Stimulated activated CD4-positive, alpha-beta T cell treated with anti-CD3 and anti-CD28 coated beads, Interleukin-15, amount 100 ng/mL, for 24 hours (primary cell): ENCODE results near the gene TMEM167A.

Experiments
- DNase-seq: peaks from one replicate; pipeline ENCODE4 v3.0.0-alpha.2; 2020

The TMEM167A gene

DNA sequence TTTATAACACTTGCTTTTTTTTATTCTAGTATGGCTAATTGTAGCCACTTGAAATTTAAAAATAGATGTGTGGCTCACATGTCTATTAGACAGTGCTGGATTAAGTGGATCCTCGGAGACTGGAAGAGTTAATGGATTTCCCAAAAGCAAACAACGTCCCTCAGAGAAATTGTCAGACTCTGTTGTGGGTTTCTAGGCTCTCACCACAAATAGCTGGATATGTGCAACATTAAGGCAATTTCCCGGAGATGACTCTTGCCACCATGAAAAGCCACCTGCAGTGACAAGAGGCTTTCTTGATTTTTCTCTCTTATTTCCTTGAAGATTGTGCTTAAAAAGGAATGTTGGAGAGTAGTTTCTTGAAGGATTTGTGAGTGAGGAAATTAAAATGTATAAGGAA is 43.2 kb downstream of the TMEM167A start:
- DNase-seq, result no peak

DNA sequence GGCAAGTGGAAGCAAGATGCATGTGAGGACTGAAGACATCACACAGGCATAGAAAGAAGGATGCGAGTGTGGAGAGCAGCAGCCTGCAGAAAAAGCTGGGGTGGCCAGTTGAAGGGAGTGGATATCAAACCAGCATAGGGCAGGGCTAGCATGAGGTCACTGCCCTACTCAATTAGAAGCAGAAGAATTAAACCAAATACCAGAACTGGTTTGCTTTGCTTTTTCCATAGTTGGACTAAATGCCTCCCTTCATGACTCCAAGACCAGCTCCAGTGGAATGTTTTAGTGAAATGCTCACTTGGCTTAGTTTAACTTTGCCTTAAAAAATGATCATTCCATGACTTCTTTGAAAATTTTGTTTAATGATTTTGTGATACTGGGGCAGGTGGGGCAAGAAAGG is 45.8 kb downstream of the TMEM167A start:
- no peak for DNase-seq

DNA sequence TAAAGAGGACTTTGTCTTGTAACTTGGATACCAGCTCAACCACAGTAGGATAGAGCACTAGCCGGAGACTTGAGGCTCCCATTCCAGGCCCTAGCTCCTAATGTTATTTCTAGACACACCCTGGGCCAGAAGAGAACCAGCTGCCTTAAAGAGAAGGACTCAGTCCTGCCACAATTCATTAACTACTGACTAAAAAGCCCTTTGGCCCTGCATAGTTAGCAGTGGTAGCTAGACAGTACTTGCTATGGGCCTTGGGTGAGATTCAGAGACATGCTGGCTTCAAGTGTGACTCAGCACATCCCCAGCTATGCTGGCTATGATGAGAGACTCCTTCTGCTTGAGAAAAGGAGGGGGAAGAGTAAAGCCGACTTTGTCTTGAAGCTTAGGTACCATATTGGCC is 47.3 kb downstream of the TMEM167A start:
- DNase-seq, result no peak

DNA sequence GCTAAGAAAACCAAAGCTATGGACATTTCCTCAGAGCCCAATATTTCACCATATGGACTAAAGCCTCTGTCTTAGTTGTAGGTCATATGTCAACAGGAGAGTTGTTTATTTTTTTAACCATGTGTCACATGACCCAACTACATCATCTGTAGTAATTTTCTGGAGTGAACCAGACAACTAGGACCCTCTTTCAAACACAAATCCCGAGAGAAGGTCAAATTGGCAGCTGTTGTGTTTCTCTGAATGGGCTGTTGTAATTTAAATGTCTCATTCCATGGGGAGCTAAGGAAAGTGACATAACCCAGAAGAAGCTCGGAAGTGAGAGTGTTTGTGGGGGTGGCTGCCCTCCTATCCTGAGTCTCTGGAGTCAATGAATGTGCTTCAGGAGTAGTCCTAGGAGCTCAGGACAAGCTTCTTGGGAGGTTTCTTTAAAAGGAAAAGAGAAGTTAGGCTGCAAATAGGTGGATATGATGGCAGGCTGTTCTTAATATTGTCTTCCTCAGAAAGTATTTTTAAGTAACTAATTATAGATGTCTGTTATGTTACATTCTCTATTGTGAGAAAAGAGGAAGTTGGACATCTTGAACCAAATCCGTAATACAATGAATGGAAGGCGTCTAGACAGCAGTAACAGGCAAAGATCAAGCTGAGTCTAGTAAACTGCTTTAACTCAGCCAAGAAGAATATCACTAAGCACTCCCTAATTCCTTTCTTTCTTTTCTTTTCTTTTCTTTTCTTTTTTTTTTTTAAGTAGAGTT is 50.1 kb downstream of the TMEM167A start:
- DNase-seq, result no peak

DNA sequence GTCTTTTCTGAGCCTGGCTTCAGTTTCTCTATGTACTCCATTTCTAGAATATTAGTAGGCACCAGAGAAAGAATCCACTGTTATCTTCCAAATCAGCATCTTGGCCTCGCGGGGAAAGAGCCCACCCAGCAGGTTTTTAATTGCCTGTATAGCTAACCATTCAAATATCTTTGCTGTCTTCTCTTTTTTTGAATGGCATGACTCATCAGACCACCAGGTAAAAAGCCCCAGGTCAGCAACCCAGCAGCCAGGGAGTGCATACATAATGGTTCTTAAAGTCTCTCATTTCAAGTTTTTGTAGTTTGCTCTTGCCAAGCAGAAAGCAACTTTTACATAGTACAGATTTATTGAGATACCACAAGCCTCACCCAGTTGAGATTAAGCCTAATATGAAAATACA is 50.7 kb downstream of the TMEM167A start:
- DNase-seq, result no peak

DNA sequence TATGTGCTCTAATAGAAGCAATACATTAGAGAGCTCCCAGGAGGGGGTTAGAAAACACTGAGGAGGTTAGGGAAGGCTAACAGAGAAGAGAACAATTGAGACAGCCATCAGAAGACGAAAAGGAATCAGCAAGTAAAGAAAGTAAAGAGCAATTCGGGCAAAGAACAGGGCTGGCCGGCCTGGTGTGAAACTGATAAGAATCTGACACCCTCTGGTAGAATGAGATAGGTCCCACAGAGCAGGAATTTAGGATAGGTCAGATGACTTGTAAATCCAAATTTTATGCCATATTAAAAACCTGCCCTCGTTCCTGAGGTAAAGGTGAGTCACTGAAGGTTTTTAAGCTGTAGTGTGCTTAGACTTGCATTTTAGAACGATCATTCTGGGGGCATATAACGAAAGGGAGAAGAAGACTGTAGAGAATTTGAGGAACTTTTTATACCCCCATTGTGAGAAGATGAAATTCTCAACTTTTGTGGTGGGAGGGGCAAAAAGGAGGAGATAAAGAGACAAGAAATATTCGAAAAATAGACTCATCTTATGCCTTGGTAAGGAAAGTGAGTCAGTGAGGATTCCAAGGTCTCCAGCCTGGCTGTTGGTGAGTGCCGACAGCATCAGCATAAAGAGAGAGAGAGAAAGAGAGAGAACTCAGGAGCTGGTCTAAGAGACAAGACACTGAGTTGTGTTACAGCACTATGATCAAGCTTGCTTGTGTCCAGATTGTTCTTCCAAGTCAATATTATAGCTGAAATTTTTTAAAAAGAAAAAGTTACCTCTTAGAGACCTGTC is 51.3 kb downstream of the TMEM167A start:
- no peak for DNase-seq

DNA sequence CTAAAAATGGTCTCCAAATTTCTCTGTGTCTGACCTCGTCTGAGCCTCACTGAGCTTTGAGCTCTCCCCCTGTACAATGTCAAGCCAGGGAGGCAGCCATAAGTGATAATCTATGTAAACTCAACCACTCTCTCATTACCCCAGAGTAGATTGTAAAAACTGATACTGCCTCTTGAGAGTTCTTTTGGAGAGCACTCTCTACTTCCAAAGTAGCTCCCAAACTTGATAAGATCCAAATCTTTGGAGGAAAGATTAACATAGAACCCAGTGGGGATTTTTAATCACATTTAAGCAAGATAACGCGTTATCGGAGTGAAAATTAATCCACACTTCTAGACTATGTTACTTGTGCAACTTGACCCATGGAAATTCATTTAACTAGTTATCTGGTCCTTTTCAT is 54.9 kb downstream of the TMEM167A start:
- DNase-seq, result no peak

DNA sequence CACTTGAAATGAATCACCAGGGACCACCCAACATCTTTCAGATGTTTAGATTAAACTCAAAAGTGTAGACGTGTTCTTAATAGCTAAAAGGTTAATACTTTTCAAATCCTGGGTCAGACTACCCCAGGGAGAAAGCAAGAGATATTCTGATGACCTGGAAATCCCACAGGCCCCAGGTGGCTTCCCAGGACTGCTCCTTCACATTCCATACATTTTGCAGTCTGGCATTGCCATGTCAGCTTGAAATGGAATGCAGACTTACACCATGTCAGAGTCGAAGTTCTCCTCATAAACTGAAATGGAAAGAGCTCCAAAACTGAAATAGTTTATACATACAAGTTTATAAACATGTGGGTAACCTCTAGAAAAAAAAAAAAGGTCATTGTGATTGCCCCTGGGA is 61.5 kb downstream of the TMEM167A start:
- no peak for DNase-seq

DNA sequence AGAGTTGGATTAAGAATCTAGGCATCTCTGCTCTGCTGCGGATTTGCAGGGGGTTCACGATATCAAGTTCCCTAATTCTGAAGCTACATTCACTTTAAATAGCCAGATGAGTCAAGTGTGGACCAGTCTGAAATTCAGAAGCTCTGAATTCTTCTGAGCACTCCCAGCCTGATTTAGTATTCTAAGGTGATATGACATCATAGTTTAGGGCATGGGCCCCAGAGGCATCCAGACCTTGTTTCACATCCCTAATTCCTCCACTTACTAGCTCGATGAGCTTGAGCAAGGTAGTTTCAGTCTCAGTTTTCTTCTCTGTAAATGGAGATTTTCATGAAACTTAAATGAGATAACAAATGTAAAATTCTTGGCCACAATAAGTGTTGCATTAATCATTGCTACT is 65.2 kb downstream of the TMEM167A start:
- DNase-seq, result no peak

DNA sequence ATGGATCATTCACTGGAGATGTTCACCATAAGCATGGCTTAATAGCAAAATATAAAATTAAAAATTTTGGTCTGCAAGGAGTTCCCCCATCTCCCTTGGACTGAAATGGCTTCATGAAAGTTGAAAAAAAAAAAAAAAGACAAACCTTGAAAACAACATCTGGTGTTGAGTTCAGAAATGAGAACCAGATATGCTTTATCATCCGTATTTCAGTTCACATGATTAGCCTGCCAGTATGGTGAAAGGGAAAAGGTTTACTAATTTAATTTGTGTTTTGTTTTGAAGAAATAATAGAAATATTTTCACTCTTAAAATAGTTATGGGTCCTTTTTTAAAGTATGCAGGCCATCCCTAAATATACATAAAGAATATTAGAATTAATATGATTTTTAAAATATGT is 67.8 kb downstream of the TMEM167A start:
- no peak for DNase-seq

DNA sequence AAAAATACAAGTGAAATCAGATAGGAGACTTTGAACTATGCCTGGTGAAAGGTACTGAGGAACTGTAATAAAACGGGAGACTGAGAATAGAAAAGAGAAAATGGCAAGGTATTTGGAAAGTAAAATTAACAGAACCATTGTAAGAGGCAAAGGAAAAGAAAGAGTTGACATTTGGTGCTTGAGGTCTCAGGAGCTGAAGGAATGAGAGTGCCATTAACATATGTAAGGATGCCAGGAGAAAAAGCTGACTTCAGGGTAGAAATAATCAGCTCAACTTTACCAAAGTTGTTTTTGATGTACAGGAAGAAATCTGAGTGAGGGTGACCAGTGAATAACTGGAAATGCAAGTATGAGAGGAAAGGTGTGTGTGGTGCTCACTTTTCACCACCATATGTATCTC is 69.4 kb downstream of the TMEM167A start:
- DNase-seq, result no peak

DNA sequence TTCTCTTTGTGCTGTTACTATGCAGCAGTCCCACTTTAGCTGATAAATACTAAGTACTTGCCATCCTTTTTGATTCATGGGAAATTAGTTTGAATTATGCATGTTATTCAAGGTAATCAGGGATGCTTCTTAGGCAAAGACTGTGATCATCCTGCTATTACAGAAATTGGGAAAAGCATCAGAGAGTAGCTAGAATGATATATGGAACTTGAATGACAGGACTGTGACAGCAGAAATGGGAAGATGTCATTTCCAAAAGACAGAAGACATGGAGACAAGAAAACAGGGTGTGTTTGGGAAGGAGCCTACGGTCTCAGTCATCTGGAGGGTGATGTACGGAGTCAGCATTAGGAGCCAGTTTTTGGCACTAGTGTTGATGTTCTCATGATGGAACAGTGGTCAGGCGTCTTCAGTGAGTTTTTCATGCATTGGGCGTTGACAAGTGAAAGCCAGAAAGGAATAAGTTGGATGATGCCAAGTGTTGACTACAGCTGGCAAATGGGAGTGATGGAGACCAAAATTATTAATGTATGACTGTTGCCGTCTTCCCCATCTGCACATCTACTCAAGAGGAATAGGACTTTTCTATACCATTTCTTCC is 70.4 kb downstream of the TMEM167A start:
- DNase-seq, result no peak

DNA sequence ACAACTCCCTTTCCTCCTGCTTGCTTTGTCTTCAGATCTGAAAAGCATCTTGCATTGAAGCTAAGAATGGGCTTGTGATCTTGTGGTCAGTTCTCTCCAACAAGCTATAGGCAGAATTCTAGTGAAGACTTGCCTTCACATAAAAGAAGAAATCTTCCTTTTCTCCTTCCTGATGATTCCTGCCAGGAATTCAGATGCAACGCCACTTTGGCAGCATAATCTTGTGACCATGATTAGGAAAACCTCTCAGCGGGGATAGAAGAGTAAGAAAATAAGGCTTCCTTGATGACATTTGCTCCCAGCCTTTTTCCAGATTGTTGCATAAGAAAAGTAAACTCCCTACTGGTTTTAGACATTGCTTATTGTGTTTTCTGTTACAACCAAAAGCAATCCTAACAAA is 73.4 kb downstream of the TMEM167A start:
- DNase-seq, result no peak
